Aorta (tissue), 5 donors: ENCODE data around the gene OVCH2. TPM values are rescaled to one million over a fixed set of nuclear protein-coding genes. Genes with fewer than 3 reads are reported as not detected.

ENCODE experiments used
- ATAC-seq: fragments of 200-7000 bp; cut with Tn5 transposase; one replicate; pipeline ENCODE4 v1.9.1; 2022; ENCODE audit warnings: moderate library complexity; ENCODE audit not compliant: low FRiP score
- DNase-seq, 2 donors: peaks; one replicate each; pipeline ENCODE4 v3.0.0-alpha.2; 2020
- H3K27ac ChIP-seq, 2 donors: one replicate each; pipeline ENCODE4 v1.5.1; 2013; ENCODE audit warnings: low read length in 2 of 2, mild to moderate bottlenecking in 2 of 2, moderate library complexity in 2 of 2, control low read depth in 1 of 2, inconsistent platforms in 1 of 2, low read depth in 1 of 2
- H3K27me3 ChIP-seq, 2 donors: one replicate each; pipeline ENCODE4 v1.6.1; 2013; ENCODE audit warnings: control low read depth in 1 of 2, low read length in 1 of 2, mild to moderate bottlenecking in 1 of 2, moderate library complexity in 1 of 2; ENCODE audit not compliant: insufficient read depth in 2 of 2, control insufficient read depth in 1 of 2
- H3K36me3 ChIP-seq, 2 donors: one replicate each; pipeline ENCODE4 v1.6.1; 2013; ENCODE audit warnings: control low read depth in 1 of 2, low read length in 1 of 2, mild to moderate bottlenecking in 1 of 2; ENCODE audit not compliant: insufficient read depth in 2 of 2, control insufficient read depth in 1 of 2
- H3K4me1 ChIP-seq, 2 donors: one replicate each; pipeline ENCODE4 v1.6.1; 2013; ENCODE audit warnings: low read length in 2 of 2, control low read depth in 1 of 2, mild to moderate bottlenecking in 1 of 2, moderate library complexity in 1 of 2; ENCODE audit not compliant: insufficient read depth in 2 of 2, control insufficient read depth in 1 of 2
- H3K4me3 ChIP-seq, 2 donors: one replicate each; pipeline ENCODE4 v1.5.1; 2013; ENCODE audit warnings: low read length in 2 of 2, control low read depth in 1 of 2, mild to moderate bottlenecking in 1 of 2
- H3K9me3 ChIP-seq: one replicate; pipeline ENCODE4 v1.6.1; 2013; ENCODE audit warnings: mild to moderate bottlenecking, low read length; ENCODE audit not compliant: control insufficient read depth
- WGBS, 2 donors: extraction: QIAGEN DNeasy Blood & Tissue Kit; methylation state at CpG; one replicate each; pipeline ENCODE4 v1.1.7; 2013; 5-methylcytosine and 5-hydroxymethylcytosine counted together
- intact Hi-C, 2 donors: fragments of 100-400 bp; cut with DNase I; formaldehyde crosslinking; loops; one replicate each; pipeline versions ENCODE4 v1.14.2 to v1.15.0; 2022
- polyA plus RNA-seq, 2 donors: library from polyadenylated mRNA; stranded (reverse); fragments of 200-250 nt; gene quantifications; one replicate each; pipeline ENCODE4 v1.2.3, GENCODE V29; 2013
- total RNA-seq, 2 donors: library from RNA; stranded (reverse); fragmentation: NEBNext Ultra II Directional; extraction: Animal tissue kit (Norgen Biotek cat#: 25700); gene quantifications; one replicate each; pipeline ENCODE4 v1.2.1, GENCODE V29; 2021
- donor health status: healthy with polysubstance abuse.
- donor health status: Bipolar disorder and iron deficiency.
- donor health status: DM: no; HTN: no; CAD: no.
- donor health status: DM: no; HTN: no; CAD: no.
- donor health status: DM: yes; HTN: yes; CAD: no.

Gene OVCH2
- total and polyA plus RNA-seq, 4 donors = 0.31 to 0.75 TPM; not detected in 2

- no peaks in the 10 kb centered on the region for H3K4me1 ChIP-seq
- DNase-seq (peak in 1 of 2 donors; percentile 84), ATAC-seq (peak; percentile 55)
- no peaks in the 10 kb centered on the region for H3K27me3 ChIP-seq
- 3 to 4% methylated on average over 58 to 72 of the region's 72 CpGs for WGBS, 2 donors
- peak overlapping the region in 1 of 2 donors; percentile 43 for H3K27ac ChIP-seq
- H3K36me3 ChIP-seq = no peaks in the 10 kb centered on the region
- intact Hi-C loops = loop anchor here (5.0 kb wide), 1 partner anchor 162 kb away; the partner anchor contains the start of gene PPFIBP2 (in 2 of the 2)
- peak overlapping the region; percentile 60 to 80 for H3K4me3 ChIP-seq
- no peaks in the 10 kb centered on the region for H3K9me3 ChIP-seq
These were observed 32.4 kb downstream of the OVCH2 start for GRCh38 chr11:7673724-7674434.

- WGBS, 2 donors = 5 to 7% methylated on average over 37 to 40 of the region's 40 CpGs
- DNase-seq (peak; percentile 87 to 94), ATAC-seq (peak; percentile 88)
- peak within 1 kb of the TSS in 1 of 2 donors; percentile 43 for H3K27ac ChIP-seq
- H3K27me3 ChIP-seq = no peaks in the 10 kb centered on the region
- H3K36me3 ChIP-seq = no peaks in the 10 kb centered on the region
- peak within 1 kb of the TSS; percentile 60 to 80 for H3K4me3 ChIP-seq
- intact Hi-C loops = loop anchor here (5.0 kb wide), 1 partner anchor 161 kb away; the partner anchor contains the start of gene PPFIBP2 (in 2 of the 2)
- H3K4me1 ChIP-seq = no peaks in the 10 kb centered on the region
- no peaks in the 10 kb centered on the region for H3K9me3 ChIP-seq
These were observed 33.1 kb downstream of the OVCH2 start, which contains the start of gene CYB5R2 for GRCh38 chr11:7672960-7673723. CYB5R2 (minus strand) TSS chr11:7673500; CDS start chr11:7672825, 675 bp downstream.

GRCh38 chr11:7672276-7672959, 33.9 kb downstream of the OVCH2 start:
- Histone ChIP-seq H3K36me3 (peaks cover 0 to 1% of the 10 kb centered on the region in 2 donors), H3K9me3 (no peaks in the 10 kb centered on the region), H3K4me3 (no peak overlapping the region), H3K27ac (no peak overlapping the region), H3K27me3 (no peaks in the 10 kb centered on the region), H3K4me1 (no peaks in the 10 kb centered on the region)
- no peak for DNase-seq
- WGBS, 2 donors = 77 to 84% methylated on average over 16 of the region's 16 CpGs
- intact Hi-C loops = loop anchor here (5.0 kb wide), 1 partner anchor 160 kb away; the partner anchor contains the start of gene PPFIBP2 (in 2 of the 2)
- no peak for ATAC-seq

- Histone ChIP-seq H3K27ac (no peak overlapping the region), H3K9me3 (no peaks in the 10 kb centered on the region), H3K36me3 (peaks cover 0 to 1% of the 10 kb centered on the region in 2 donors), H3K4me3 (no peak overlapping the region), H3K4me1 (no peaks in the 10 kb centered on the region), H3K27me3 (no peaks in the 10 kb centered on the region)
- ATAC-seq = no peak
- WGBS, 2 donors = 71 to 84% methylated on average over 10 of the region's 10 CpGs
- no peak for DNase-seq
- intact Hi-C loops = loop anchor here (5.0 kb wide), 1 partner anchor 159 kb away; the partner anchor contains the start of gene PPFIBP2 (in 2 of the 2)
These were observed 34.7 kb downstream of the OVCH2 start for GRCh38 chr11:7671347-7672215.

GRCh38 chr11:7670641-7671040, 35.6 kb downstream of the OVCH2 start:
- 68 to 80% methylated on average over 4 of the region's 4 CpGs for WGBS, 2 donors
- Histone ChIP-seq H3K9me3 (no peaks in the 10 kb centered on the region), H3K4me3 (no peak overlapping the region), H3K36me3 (peaks cover 0 to 1% of the 10 kb centered on the region in 2 donors), H3K27ac (no peak overlapping the region), H3K4me1 (no peaks in the 10 kb centered on the region), H3K27me3 (no peaks in the 10 kb centered on the region)
- DNase-seq (no peak), ATAC-seq (no peak)
- intact Hi-C loops = loop anchor here (5.0 kb wide), 1 partner anchor 158 kb away; the partner anchor contains the start of gene PPFIBP2 (in 2 of the 2)

GRCh38 chr11:7668911-7669310, 37.4 kb downstream of the OVCH2 start:
- 75 to 79% methylated on average over 5 of the region's 5 CpGs for WGBS, 2 donors
- no peak for DNase-seq
- peaks cover 0 to 1% of the 10 kb centered on the region in 2 donors for H3K36me3 ChIP-seq
- H3K27ac ChIP-seq = no peak overlapping the region
- no peak for ATAC-seq
- no peaks in the 10 kb centered on the region for H3K9me3 ChIP-seq
- H3K4me3 ChIP-seq = no peak overlapping the region
- intact Hi-C loops = no loop called here
- H3K27me3 ChIP-seq = no peaks in the 10 kb centered on the region
- no peaks in the 10 kb centered on the region for H3K4me1 ChIP-seq

- Histone ChIP-seq H3K4me3 (no peak overlapping the region), H3K9me3 (no peaks in the 10 kb centered on the region), H3K4me1 (no peaks in the 10 kb centered on the region), H3K36me3 (peaks cover 0 to 1% of the 10 kb centered on the region in 2 donors), H3K27ac (no peak overlapping the region), H3K27me3 (no peaks in the 10 kb centered on the region)
- DNase-seq (no peak), ATAC-seq (no peak)
- 61 to 62% methylated on average over 7 of the region's 7 CpGs for WGBS, 2 donors
- intact Hi-C loops = no loop called here
These were observed 37.8 kb downstream of the OVCH2 start for GRCh38 chr11:7668464-7668863.
